Right forelimb (tissue), 1 donor: ENCODE data around the gene HAO2.
"Not testable (repeated sequence)": the region's sequence is repeated elsewhere in the genome, so short reads cannot be mapped to it uniquely, and the experiment has no call there.

Source experiments
- DNase-seq: peaks from one replicate; pipeline ENCODE4 v3.0.0-alpha.2; 2018

Gene HAO2

DNA sequence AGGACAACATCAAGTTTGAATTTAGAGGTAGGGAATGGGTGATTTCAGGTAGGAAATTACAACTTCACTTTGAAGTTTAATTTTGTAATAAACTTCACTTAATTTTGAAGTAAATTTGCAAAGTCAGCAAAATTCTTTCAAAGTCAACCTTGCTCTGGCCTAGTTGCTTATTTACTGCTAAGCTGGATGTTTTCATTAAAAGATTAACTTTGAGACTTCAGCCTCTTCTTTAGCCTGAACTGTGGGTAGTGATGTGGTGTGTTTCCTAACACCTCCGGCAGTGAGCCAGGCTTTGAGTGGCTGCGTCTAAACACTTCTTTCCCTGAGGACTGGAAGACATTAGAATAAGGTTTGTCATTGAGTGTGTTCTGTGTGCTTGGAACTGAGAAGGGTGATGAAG lies at the start of gene HAO2:
Gene HAO2 (plus strand): TSS at position 232 of the 400 bp plus-strand sequence. CDS start 12,301 bp downstream, outside the sequence.
- DNase-seq, result no peak

GRCh38 chr1:119320100-119320499 lies 48.5 kb upstream of the HAO2 start:
- DNase-seq, result no peak

DNA sequence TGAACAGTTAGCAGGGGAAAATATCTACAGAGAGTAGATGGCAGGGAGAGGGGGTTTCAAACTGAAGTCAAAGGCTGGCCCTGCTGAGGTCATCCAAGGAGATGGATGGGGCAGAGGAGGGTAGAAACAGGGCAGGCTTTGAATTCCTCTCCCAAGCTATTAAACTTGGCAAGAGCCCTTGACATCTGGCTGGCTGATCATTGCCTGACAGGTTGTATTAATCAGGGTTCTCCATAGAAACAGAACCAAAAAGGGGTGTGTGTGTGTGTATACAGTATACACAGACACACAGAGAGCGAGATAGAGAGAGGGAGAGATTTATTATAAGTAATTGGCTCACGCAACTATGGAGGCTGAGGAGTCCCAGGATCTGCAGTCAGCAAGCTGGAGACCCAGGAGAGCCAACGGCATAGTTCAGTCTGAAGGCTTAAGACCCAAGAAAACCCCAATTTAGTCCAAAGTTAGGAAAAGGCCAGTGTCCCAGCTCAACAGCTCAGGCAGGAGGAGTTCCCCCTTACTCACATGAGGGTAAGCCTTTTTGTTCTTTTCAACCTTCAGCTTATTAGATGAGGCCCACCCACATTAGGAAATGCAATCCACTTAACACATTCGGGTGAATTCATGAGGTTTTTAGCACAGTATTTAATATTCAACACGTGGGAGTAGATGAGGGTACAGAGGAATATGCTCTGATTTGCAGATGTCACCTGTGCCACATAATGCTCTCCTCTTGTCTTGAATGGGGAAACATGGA lies 46.7 kb upstream of the HAO2 start:
- no peak for DNase-seq

DNA sequence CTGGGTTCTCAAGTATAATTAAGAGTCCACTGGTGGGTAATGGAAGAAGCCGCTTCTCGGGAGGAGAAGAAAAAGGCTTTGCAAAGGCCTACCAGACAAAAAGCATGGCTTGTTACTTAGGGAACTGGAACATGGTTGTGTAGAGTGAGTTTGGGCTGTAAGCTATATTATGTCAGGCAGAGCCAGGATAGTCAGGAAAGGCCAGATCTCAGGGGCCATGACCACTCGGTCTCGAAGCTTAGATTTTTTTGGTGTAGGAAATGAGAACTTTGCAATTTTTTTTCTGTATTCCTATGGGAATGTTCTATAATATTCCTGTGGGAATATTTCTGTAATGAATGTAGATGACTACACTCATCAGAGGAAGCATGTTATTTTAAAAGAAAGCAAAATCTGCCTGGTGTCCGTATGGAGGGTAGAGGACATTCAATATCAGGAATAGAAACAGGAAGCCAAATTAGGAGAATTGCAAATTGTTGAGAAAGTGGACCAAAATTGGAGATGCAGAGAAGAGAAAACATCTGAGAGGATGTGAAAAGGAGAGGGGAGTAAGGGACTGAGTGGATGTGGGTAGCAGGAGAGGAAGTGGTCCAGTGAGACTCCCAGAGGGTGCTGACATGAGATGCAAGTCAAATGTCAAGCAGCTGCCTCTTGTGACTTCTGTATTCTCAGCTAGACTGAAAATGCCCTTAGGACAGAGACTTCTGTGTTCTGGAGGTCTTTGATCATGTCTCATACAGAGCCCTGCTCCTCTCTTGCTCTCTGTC lies 45.2 kb upstream of the HAO2 start:
- no peak for DNase-seq

DNA sequence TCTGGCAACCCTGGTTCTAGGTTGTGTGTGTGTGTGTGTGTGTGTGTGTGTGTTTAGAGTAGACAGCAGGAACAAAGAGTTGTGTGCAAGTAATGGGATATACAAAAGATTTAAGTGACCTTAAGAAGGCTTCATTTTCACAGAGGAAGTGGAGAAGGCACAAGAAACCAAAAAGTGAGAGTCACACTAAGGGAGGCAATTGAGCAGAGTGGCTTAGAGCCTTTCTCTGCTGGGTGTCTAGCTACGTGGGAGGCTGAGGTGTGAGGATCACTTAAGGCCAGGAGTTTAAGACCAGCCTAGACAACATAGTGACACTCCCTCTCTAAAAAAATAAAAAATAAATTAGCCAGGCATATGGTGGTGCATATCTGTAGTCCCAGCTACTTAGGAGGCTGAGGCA lies 44.4 kb upstream of the HAO2 start:
- no peak for DNase-seq

DNA sequence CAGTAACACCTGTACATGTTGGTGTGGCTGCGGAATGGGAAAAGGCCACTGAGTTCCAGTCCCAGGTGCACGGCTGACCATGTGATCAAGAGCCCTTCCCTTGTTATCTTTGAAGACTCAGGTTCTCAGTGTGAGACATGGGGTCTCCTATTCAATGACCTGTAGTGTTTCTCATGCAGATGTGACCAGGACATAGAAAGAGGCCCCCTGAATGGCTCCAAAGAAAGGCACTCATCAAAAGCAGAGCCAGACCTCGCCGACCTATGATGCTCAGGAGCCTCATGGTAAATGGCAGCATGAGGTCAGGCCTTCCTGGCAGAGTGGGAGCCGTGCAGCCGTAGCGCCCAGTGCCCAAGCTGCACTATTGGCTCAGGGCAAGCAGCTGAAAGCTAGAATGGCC lies 42.3 kb upstream of the HAO2 start:
- DNase-seq, result no peak

- no peak for DNase-seq
Measured at GRCh38 chr1:119327094-119327449, 41.5 kb upstream of the HAO2 start.

DNA sequence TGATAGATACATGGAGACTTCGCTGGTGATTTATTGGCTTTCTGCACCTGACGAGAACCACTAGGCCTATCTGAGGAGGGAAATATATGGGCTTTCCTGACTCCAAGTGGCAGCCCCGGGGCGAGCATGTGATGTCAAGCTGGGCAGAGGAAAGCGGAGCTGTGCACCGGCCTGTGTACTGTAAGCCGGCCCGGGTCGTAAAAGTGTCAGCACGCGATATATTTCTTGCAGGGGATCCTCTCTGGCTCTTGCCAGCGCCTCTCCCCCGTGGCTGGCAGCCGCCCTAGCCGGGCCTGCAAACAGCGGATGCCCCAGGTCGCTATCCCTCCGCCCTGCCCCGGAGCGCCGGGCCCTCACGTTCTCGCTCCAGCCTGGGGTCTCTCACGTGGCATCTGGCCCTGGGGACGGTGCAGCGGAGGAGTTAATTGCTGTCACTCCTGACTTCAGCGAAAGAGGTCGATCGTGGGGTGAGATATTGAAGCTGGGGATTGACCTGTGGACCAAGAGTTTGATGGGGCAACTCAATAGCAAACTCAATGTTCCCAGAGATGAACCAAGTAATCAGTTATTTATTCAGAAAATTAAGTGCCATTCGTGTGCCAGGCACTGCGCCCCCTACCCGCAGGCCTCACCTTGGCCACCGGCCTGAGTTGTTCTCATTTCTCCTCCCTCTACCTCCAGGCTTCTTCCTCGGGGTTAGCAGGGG lies 41.0 kb upstream of the HAO2 start:
- DNase-seq, result peak; percentile 71

- no peak for DNase-seq
Measured at GRCh38 chr1:119329541-119330461, 38.8 kb upstream of the HAO2 start.

DNA sequence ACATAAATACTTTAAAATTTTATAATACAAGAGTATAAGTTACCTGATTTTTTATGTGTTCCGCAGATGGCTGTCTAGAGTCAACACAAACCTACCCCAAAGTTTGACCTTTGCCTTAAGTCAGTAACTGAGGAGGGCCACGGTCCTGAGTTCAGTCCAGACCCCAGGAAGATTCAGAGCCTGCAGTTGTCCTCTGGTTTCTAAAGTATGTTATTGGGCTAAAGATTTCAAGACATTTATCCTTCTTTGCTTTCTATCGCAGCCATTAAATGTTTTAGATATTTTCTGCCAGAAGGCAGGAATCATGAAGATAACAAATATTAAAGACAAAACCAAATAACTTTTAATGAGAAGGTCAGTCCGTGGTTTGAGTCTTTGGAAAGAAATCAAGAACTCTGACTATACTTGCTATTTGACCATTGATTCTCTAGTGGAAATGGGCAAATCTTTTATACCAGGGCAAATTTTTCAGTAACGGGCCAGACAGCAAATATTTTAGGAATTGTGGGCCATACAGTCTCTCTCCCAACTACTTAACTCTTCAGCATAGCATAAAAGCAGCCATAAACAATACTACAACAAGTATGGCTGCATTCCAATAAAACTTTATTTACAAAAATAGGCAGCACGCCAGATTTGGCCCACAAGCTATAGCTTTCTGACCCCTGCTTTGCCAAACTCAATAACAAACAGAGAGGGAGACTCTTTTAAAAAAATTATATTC lies 38.0 kb upstream of the HAO2 start:
- no peak for DNase-seq

DNA sequence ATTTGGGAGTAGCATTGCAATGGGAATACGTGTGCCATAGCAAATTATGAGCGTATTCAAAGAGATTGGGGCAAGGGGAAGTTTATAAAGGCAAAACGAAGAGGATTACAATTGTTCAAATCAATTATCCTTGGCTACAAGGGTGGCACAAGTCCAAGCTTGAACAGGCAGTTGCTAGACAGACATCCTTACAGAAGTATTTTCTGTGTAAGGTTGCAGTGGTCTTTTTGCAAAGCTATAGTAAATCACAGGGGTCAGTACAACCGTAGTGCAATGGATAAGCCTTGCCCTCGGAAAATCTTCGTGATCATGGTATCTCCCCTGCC lies 37.4 kb upstream of the HAO2 start:
- no peak for DNase-seq

DNA sequence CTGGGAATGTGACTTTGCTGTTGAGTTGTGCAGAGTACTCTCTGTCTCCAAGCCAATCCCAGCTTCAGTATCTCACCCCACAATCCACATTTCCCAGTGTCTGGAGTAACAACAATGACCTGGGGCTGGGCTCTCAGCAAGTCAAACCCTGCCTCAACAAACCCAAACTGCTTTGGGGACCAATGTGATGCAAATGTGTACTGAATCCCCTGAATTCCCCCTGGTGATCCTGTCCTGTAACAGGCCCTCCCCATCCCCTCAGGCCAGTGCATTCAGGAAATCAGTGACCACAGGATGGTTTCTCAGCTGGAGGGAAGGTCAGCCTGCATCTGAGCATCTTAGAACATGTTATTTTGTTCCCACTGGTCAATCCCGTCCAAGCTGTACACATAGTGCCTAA lies 36.7 kb upstream of the HAO2 start:
- DNase-seq, result no peak

GRCh38 chr1:119332622-119333021 lies 36.0 kb upstream of the HAO2 start:
- DNase-seq, result no peak

GRCh38 chr1:119333163-119333896 lies 35.3 kb upstream of the HAO2 start:
- no peak for DNase-seq

DNA sequence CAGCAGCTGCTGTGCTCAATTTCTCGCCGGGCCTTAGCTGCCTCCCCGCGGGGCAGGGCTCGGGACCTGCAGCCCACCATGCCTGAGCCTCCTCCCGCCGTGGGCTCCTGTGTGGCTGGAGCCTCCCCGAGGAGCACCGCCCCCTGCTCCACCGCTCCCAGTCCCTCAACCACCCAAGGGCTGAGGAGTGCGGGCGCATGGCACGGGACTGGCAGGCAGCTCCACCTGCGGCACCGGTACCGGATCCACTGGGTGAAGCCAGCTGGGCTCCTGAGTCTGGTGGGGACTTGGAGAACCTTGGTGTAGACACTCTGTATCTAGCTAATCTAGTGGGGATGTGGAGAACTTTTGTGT lies 34.7 kb upstream of the HAO2 start:
- DNase-seq, result not testable (repeated sequence)

GRCh38 chr1:119336848-119337247 lies 31.7 kb upstream of the HAO2 start:
- DNase-seq, result no peak

GRCh38 chr1:119338004-119338403 lies 30.6 kb upstream of the HAO2 start:
- no peak for DNase-seq

GRCh38 chr1:119338757-119339156 lies 29.8 kb upstream of the HAO2 start:
- DNase-seq, result no peak

DNA sequence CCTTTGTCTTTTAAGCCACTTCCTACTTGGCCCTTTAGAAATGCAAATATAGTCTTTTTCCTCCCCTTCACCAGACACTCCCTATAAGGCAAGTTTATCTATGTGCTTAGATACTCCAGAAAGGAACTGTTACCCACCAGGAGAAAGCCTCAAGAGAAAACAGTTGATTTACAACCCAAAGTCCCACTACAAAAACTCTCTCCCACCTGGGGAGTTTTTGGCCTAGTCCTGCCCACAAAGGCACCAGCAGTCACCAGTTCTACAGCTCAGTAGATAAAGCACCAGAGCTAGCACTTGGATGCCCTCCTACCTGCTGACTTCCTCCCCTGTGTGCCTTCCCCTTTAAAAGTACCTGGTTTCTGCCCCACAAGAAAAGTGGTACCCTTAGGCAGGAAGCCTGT lies 27.7 kb upstream of the HAO2 start:
- no peak for DNase-seq

- no peak for DNase-seq
Measured at GRCh38 chr1:119341372-119341947, 27.1 kb upstream of the HAO2 start.

DNA sequence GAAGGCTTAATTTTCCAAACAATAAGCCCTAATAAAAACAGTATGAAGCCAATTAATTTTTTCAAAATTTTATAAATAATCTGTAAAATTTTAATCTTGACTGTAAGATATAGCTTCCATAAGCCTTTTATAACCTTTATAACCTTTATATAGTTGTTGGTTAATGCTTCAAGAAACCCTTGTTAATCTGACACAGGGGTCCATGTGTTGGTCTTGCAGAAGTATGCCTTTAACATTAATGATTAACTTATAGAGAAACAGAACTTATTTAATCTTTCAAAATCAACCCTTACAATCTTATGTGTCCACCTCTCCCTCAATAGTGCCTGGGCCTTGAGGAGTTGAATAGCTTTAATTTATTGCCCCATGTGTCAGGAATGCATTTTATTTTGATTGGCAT lies 23.2 kb upstream of the HAO2 start:
- no peak for DNase-seq
